B cell (primary cell): ENCODE data around the gene TDRD9. TPM values are rescaled to one million over a fixed set of nuclear protein-coding genes. Genes with fewer than 3 reads are reported as not detected.

Experiments
- ATAC-seq: fragments of 200-7000 bp; cut with Tn5 transposase; one replicate; pipeline ENCODE4 v1.10.0; 2021; ENCODE audit warnings: low read depth, mild to moderate bottlenecking, moderate number of reproducible peaks, moderate library complexity
- CTCF ChIA-PET: fragments of 350-600 bp; sonication (Branson Sonifier 250); formaldehyde crosslinking; loops from one replicate; lab custom pipeline; 2021; ENCODE audit warnings: antibody characterized with exemption, inconsistent platforms; lab: Charles Lee
- POLR2A ChIA-PET: fragments of 350-600 bp; sonication (Branson Sonifier 250); formaldehyde crosslinking; loops from one replicate; lab custom pipeline; 2021; ENCODE audit warnings: antibody characterized with exemption; lab: Charles Lee
- DNase-seq: peaks from one replicate; pipeline ENCODE4 v3.0.0; 2013
- H2AFZ ChIP-seq: 2 replicates; pipeline ENCODE4 v1.6.1; 2012; ENCODE audit warnings: mild to moderate bottlenecking, low read depth, low read length; ENCODE audit not compliant: insufficient read depth, poor library complexity, severe bottlenecking
- H3K27ac ChIP-seq, 2 donors: 1 replicate in 1 of 2; 2 replicates in 1 of 2; pipeline ENCODE4 v1.5.1; 2012 to 2013; ENCODE audit warnings: low read length in 2 of 2, mild to moderate bottlenecking in 2 of 2, moderate library complexity in 1 of 2
- H3K27me3 ChIP-seq, 4 experiments: fragments of 200-600 bp in 1 of 4; sonication (generic) in 1 of 4; replicated peaks in 1 of 4; 1 replicate in 2 of 4; 2 replicates in 2 of 4; pipeline versions ENCODE4 v1.6.1 to v1.7.0; 2013 to 2016; ENCODE audit warnings: low read length in 3 of 4, mild to moderate bottlenecking in 2 of 4, mixed read lengths in 1 of 4, moderate library complexity in 1 of 4; ENCODE audit not compliant: insufficient read depth in 4 of 4, control insufficient read depth in 3 of 4; ENCODE audit errors: control extremely low read depth in 1 of 4
- H3K36me3 ChIP-seq, 2 experiments: replicated peaks in 1 of 2; 1 replicate in 1 of 2; 2 replicates in 1 of 2; pipeline versions ENCODE4 v1.6.1 to v1.7.1; 2013; ENCODE audit warnings: low read length in 1 of 2; ENCODE audit not compliant: insufficient read depth in 2 of 2, control insufficient read depth in 1 of 2; ENCODE audit errors: control extremely low read depth in 1 of 2, extremely low read depth in 1 of 2
- H3K4me1 ChIP-seq, 2 donors: fragments of 200-600 bp in 1 of 2; sonication (generic) in 1 of 2; 1 replicate in 1 of 2; 2 replicates in 1 of 2; pipeline versions ENCODE4 v1.5.1 to v1.6.1; 2013 to 2017; ENCODE audit warnings: low read length in 2 of 2; ENCODE audit not compliant: control insufficient read depth in 2 of 2, insufficient read depth in 2 of 2
- H3K4me2 ChIP-seq: replicated peaks from 2 replicates; pipeline ENCODE3; 2012; ENCODE audit warnings: mild to moderate bottlenecking, low read depth, low read length; ENCODE audit not compliant: poor library complexity, severe bottlenecking
- H3K4me3 ChIP-seq, 5 experiments: fragments of 200-600 bp in 1 of 5; sonication (generic) in 1 of 5; 1 replicate in 3 of 5; 2 replicates in 2 of 5; pipeline versions ENCODE4 v1.5.1 to v1.7.0; 2011 to 2016; ENCODE audit warnings: low read length in 4 of 5, mild to moderate bottlenecking in 4 of 5, low read depth in 2 of 5, control low read depth in 1 of 5, moderate library complexity in 1 of 5; ENCODE audit not compliant: insufficient read depth in 1 of 5; ENCODE audit errors: control extremely low read depth in 1 of 5, extremely low read depth in 1 of 5
- H3K79me2 ChIP-seq: fragments of 200-600 bp; sonication (generic); one replicate; pipeline ENCODE4 v1.6.0; 2016; ENCODE audit warnings: low read length; ENCODE audit not compliant: control insufficient read depth, insufficient read depth
- H3K9ac ChIP-seq: fragments of 200-600 bp; sonication (generic); 2 replicates; pipeline ENCODE4 v1.6.1; 2017; ENCODE audit warnings: mild to moderate bottlenecking, low read length, moderate library complexity
- H3K9me3 ChIP-seq, 3 donors: one replicate each; pipeline versions ENCODE4 v1.6.1 to v1.7.1; 2013; ENCODE audit warnings: low read length in 2 of 3; ENCODE audit not compliant: control insufficient read depth in 2 of 3, insufficient read depth in 1 of 3; ENCODE audit errors: control extremely low read depth in 1 of 3
- H4K20me1 ChIP-seq: 2 replicates; pipeline ENCODE4 v1.6.0; 2012; ENCODE audit warnings: mild to moderate bottlenecking, low read length; ENCODE audit not compliant: insufficient read depth, control insufficient read depth, poor library complexity, severe bottlenecking
- H3K27ac Mint-ChIP-seq: one replicate; pipeline ENCODE4 v1.8.0; 2021; ENCODE audit warnings: mixed read lengths
- H3K27me3 Mint-ChIP-seq: one replicate; pipeline ENCODE4 v1.8.0; 2021; ENCODE audit warnings: mixed read lengths
- H3K4me1 Mint-ChIP-seq: one replicate; pipeline ENCODE4 v1.8.0; 2021; ENCODE audit warnings: mixed read lengths
- H3K4me3 Mint-ChIP-seq: one replicate; pipeline ENCODE4 v1.8.0; 2021; ENCODE audit warnings: mixed read lengths
- H3K9me3 Mint-ChIP-seq: one replicate; pipeline ENCODE4 v1.8.0; 2022; ENCODE audit warnings: mixed read lengths; ENCODE audit not compliant: insufficient read depth
- CTCF ChIP-seq: fragments of 200-600 bp; IDR thresholded peaks from one replicate; pipeline ENCODE4 v1.8.0; 2022; ENCODE audit warnings: antibody characterized with exemption, mild to moderate bottlenecking
- EZH2 ChIP-seq: IDR thresholded peaks from 2 replicates; pipeline ENCODE4 v1.6.1; 2012; ENCODE audit warnings: borderline replicate concordance, low read depth, mild to moderate bottlenecking, moderate library complexity, low read length; ENCODE audit not compliant: insufficient read depth, poor library complexity, severe bottlenecking
- WGBS: methylation state at CpG from one replicate; pipeline ENCODE4 v1.1.5; 2013; ENCODE audit warnings: missing lambda C conversion rate; ENCODE audit not compliant: insufficient coverage; 5-methylcytosine and 5-hydroxymethylcytosine counted together
- intact Hi-C: fragments of 100-400 bp; cut with micrococcal nuclease; formaldehyde crosslinking; loops from one replicate; pipeline ENCODE4 v1.10.0; 2022
- polyA plus RNA-seq: library from polyadenylated mRNA; depleted of rRNA; stranded (reverse); fragments of >200 nt; gene quantifications from 2 replicates; pipeline ENCODE4 v1.2.3, GENCODE V29; 2012
- total RNA-seq, 2 donors: library from RNA; stranded (reverse); fragments of 120-200 nt in 1 of 2; gene quantifications; 1 replicate in 1 of 2; 2 replicates in 1 of 2; pipeline versions ENCODE4 v1.2.3 to v1.2.4, GENCODE V29; 2013 to 2022

Gene TDRD9
- total and polyA plus RNA-seq, 2 donors (not counting 1 experiment from before 2014, with no cell fraction given): 1.1 to 2.4 TPM

GRCh38 chr14:104066719-104067295 lies 138.6 kb downstream of the TDRD9 start:
- intact Hi-C loops: no loop called here
- H3K79me2 ChIP-seq: no peaks in the 10 kb centered on the region
- H3K4me3 ChIP-seq: no peak overlapping the region
- ATAC-seq (no peak), DNase-seq (no peak)
- H3K9me3 ChIP-seq: peaks cover 0 to 14% (median 10%) of the 10 kb centered on the region in 3 donors
- peaks cover 0 to 17% (median 10%) of the 10 kb centered on the region in 4 experiments for H3K27me3 ChIP-seq
- no peaks in the 10 kb centered on the region for H3K4me1 ChIP-seq
- Mint-ChIP-seq H3K4me3 (no peak overlapping the region), H3K27ac (no peak overlapping the region), H3K4me1 (no peaks in the 10 kb centered on the region), H3K9me3 (peaks cover 10% of the 10 kb centered on the region), H3K27me3 (peaks cover 52% of the 10 kb centered on the region)
- ChIA-PET POLR2A (no interaction called here), CTCF (no interaction called here)
- no peak overlapping the region for H2AFZ ChIP-seq
- H3K4me2 ChIP-seq: no peak overlapping the region
- 76% methylated on average over 3 of the region's 4 CpGs for WGBS
- no peak overlapping the region for H3K27ac ChIP-seq
- no peak overlapping the region for H3K9ac ChIP-seq
- H4K20me1 ChIP-seq: no peaks in the 10 kb centered on the region
- TF ChIP-seq EZH2 (no peak), CTCF (no peak)
- H3K36me3 ChIP-seq: no peaks in the 10 kb centered on the region

GRCh38 chr14:104069541-104069940 lies 141.3 kb downstream of the TDRD9 start:
- Histone ChIP-seq H4K20me1 (no peaks in the 10 kb centered on the region), H3K4me1 (no peaks in the 10 kb centered on the region), H2AFZ (no peak overlapping the region), H3K4me2 (no peak overlapping the region), H3K36me3 (no peaks in the 10 kb centered on the region), H3K9ac (no peak overlapping the region), H3K4me3 (no peak overlapping the region), H3K9me3 (peaks cover 0 to 23% (median 16%) of the 10 kb centered on the region in 3 donors), H3K27ac (no peak overlapping the region), H3K27me3 (peaks cover 0 to 13% (median 4%) of the 10 kb centered on the region in 4 experiments), H3K79me2 (no peaks in the 10 kb centered on the region)
- intact Hi-C loops: no loop called here
- ATAC-seq (no peak), DNase-seq (no peak)
- H3K4me3 Mint-ChIP-seq: no peak overlapping the region
- peaks cover 21% of the 10 kb centered on the region for H3K9me3 Mint-ChIP-seq
- H3K4me1 Mint-ChIP-seq: no peaks in the 10 kb centered on the region
- ChIA-PET POLR2A (no interaction called here), CTCF (no interaction called here)
- TF ChIP-seq CTCF (no peak), EZH2 (no peak)
- H3K27me3 Mint-ChIP-seq: peaks cover 39% of the 10 kb centered on the region
- WGBS: 91% methylated on average over 5 of the region's 7 CpGs
- no peak overlapping the region for H3K27ac Mint-ChIP-seq
